Globus pallidus (tissue), 1 donor: ENCODE data around the gene KIN.
A peak's percentile ranks its signal among the peaks of the same experiment; 100 is the strongest.
"Not testable (repeated sequence)": the region's sequence is repeated elsewhere in the genome, so short reads cannot be mapped to it uniquely, and the experiment has no call there.

Source experiments
- DNase-seq: peaks from one replicate; pipeline ENCODE4 v3.0.0-alpha.2; 2015; ENCODE audit warnings: low spot score

KIN gene

GRCh38 chr10:7787857-7788638 lies at the start of gene KIN, which contains the start of gene ATP5F1C:
Gene KIN (minus strand): TSS chr10:7787993. CDS start chr10:7787933, 60 bp downstream.
Gene ATP5F1C (plus strand): TSS chr10:7788177. CDS start chr10:7788208, 31 bp downstream.
- peak; percentile 97 for DNase-seq

GRCh38 chr10:7836571-7836970 lies 48.8 kb upstream of the KIN start:
- DNase-seq = no peak

- DNase-seq = no peak
Measured at GRCh38 chr10:7834262-7834661, 46.5 kb upstream of the KIN start.

GRCh38 chr10:7833210-7833609 lies 45.4 kb upstream of the KIN start:
- DNase-seq = no peak

GRCh38 chr10:7832060-7832459 lies 44.3 kb upstream of the KIN start:
- no peak for DNase-seq

GRCh38 chr10:7829289-7829834 lies 41.6 kb upstream of the KIN start:
- DNase-seq = no peak

- no peak for DNase-seq
Measured at GRCh38 chr10:7826971-7827370, 39.2 kb upstream of the KIN start.

- no peak for DNase-seq
Measured at GRCh38 chr10:7824251-7824650, 36.5 kb upstream of the KIN start.

GRCh38 chr10:7819121-7819460 lies 31.3 kb upstream of the KIN start:
- peak; percentile 44 for DNase-seq

GRCh38 chr10:7818295-7819120 lies 30.7 kb upstream of the KIN start, which contains the start of gene TAF3:
Gene TAF3 (plus strand): TSS chr10:7818505. CDS start chr10:7818710, 205 bp downstream.
- DNase-seq = peak; percentile 84

GRCh38 chr10:7817984-7818294 lies 30.1 kb upstream of the KIN start:
- DNase-seq = no peak

GRCh38 chr10:7817576-7817975 lies 29.8 kb upstream of the KIN start:
- no peak for DNase-seq

- no peak for DNase-seq
Measured at GRCh38 chr10:7813481-7813880, 25.7 kb upstream of the KIN start.

- not testable (repeated sequence) for DNase-seq
Measured at GRCh38 chr10:7811743-7812142, 23.9 kb upstream of the KIN start.

- no peak for DNase-seq
Measured at GRCh38 chr10:7811000-7811399, 23.2 kb upstream of the KIN start.

- DNase-seq = no peak
Measured at GRCh38 chr10:7810443-7810842, 22.6 kb upstream of the KIN start.

- no peak for DNase-seq
Measured at GRCh38 chr10:7808686-7809267, 21.0 kb upstream of the KIN start.

- DNase-seq = no peak
Measured at GRCh38 chr10:7804741-7805140, 16.9 kb upstream of the KIN start.

- no peak for DNase-seq
Measured at GRCh38 chr10:7804216-7804615, 16.4 kb upstream of the KIN start.

GRCh38 chr10:7802606-7803005 lies 14.8 kb upstream of the KIN start:
- no peak for DNase-seq

- DNase-seq = no peak
Measured at GRCh38 chr10:7797582-7797981, 9.8 kb upstream of the KIN start.

GRCh38 chr10:7795605-7796004 lies 7.8 kb upstream of the KIN start:
- no peak for DNase-seq
